ENCODE data around the gene AGPAT3. TPM values are rescaled to one million over a fixed set of nuclear protein-coding genes. Genes with fewer than 3 reads are reported as not detected.
A peak's percentile ranks its signal among the peaks of the same experiment; 100 is the strongest.

The AGPAT3 gene
- total and polyA plus RNA-seq, 8 donors = 13.6 to 49.6 (median 31.4) TPM

GRCh38 chr21:43956019-43956669 is 91.1 kb downstream of the AGPAT3 start:
- 78 to 86% methylated on average over 11 of the region's 11 CpGs for WGBS, 2 donors
- Histone ChIP-seq H3K9me3 (no peaks in the 10 kb centered on the region), H3K4me3 (no peak overlapping the region), H3K27me3 (no peaks in the 10 kb centered on the region), H3K36me3 (no peaks in the 10 kb centered on the region), H3K27ac (no peak overlapping the region), H3K4me1 (no peaks in the 10 kb centered on the region)
- FAIRE-seq (no peak), DNase-seq (peak in 2 of 6 donors; percentile 31 to 45), ATAC-seq (no peak)
- intact Hi-C loops (cut with DNase I) = loop anchor here in 1 of 3 donors (10.0 kb wide), 1 partner anchor 151 kb away; no protein-coding TSS in a partner anchor
- no peak for TF ChIP-seq CTCF (IDR thresholded peaks at IDR 0.05)

- no peaks in the 10 kb centered on the region for H3K36me3 ChIP-seq
- H3K27me3 ChIP-seq = no peaks in the 10 kb centered on the region
- WGBS, 2 donors = 75 to 77% methylated on average over 6 of the region's 6 CpGs
- H3K27ac ChIP-seq = no peak overlapping the region
- FAIRE-seq = no peak
- H3K4me1 ChIP-seq = no peaks in the 10 kb centered on the region
- DNase-seq = peak in 1 of 6 donors; percentile 54
- TF ChIP-seq CTCF (IDR thresholded peaks at IDR 0.05) = no peak
- peak in 2 of 4 donors; percentile 20 to 31 for ATAC-seq
- H3K4me3 ChIP-seq = no peak overlapping the region
- intact Hi-C loops (cut with DNase I) = loop anchor here in 1 of 3 donors (10.0 kb wide), 1 partner anchor 152 kb away; no protein-coding TSS in a partner anchor
- H3K9me3 ChIP-seq = no peaks in the 10 kb centered on the region
Observed at GRCh38 chr21:43956670-43957035, 91.6 kb downstream of the AGPAT3 start.

- intact Hi-C loops (cut with DNase I) = loop anchor here in 1 of 3 donors (10.0 kb wide), 1 partner anchor 152 kb away; no protein-coding TSS in a partner anchor
- Histone ChIP-seq H3K4me3 (no peak overlapping the region), H3K9me3 (no peaks in the 10 kb centered on the region), H3K4me1 (no peaks in the 10 kb centered on the region), H3K27me3 (no peaks in the 10 kb centered on the region), H3K27ac (no peak overlapping the region), H3K36me3 (peaks cover 0 to 2% (median 0%) of the 10 kb centered on the region in 3 donors)
- DNase-seq (peak in 1 of 6 donors; percentile 62), FAIRE-seq (no peak), ATAC-seq (no peak)
- 70 to 86% methylated on average over 13 to 17 of the region's 17 CpGs for WGBS, 2 donors
- TF ChIP-seq CTCF (IDR thresholded peaks at IDR 0.05) = no peak
Observed at GRCh38 chr21:43957128-43957571, 92.1 kb downstream of the AGPAT3 start.

GRCh38 chr21:43957611-43958362 is 92.8 kb downstream of the AGPAT3 start:
- Histone ChIP-seq H3K9me3 (no peaks in the 10 kb centered on the region), H3K4me3 (no peak overlapping the region), H3K4me1 (no peaks in the 10 kb centered on the region), H3K27ac (no peak overlapping the region), H3K36me3 (peaks cover 0 to 5% (median 0%) of the 10 kb centered on the region in 3 donors), H3K27me3 (no peaks in the 10 kb centered on the region)
- ATAC-seq (no peak), DNase-seq (no peak), FAIRE-seq (no peak)
- intact Hi-C loops (cut with DNase I) = loop anchor here in 1 of 3 donors (10.0 kb wide), 1 partner anchor 153 kb away; no protein-coding TSS in a partner anchor
- TF ChIP-seq CTCF (IDR thresholded peaks at IDR 0.05) = no peak
- 73% methylated on average over 20 to 22 of the region's 22 CpGs for WGBS, 2 donors

All from pancreas (tissue), 10 donors.